SJCRH30 (cell line): ENCODE results near the gene SPATA3. TPM values are rescaled to one million over a fixed set of nuclear protein-coding genes. Genes with fewer than 3 reads are reported as not detected.

Source experiments
- DNase-seq, 2 experiments: peaks; one replicate each; pipeline ENCODE4 v3.0.0-alpha.2; 2015 to 2020
- H3K27ac ChIP-seq: fragments of 250-450 bp; sonication (Bioruptor Pico); 2 replicates; pipeline ENCODE4 v1.5.1; 2020; ENCODE audit warnings: mild to moderate bottlenecking, moderate library complexity
- H3K27me3 ChIP-seq: fragments of 250-450 bp; sonication (Bioruptor Pico); 2 replicates; pipeline ENCODE4 v1.5.1; 2020; ENCODE audit warnings: mild to moderate bottlenecking, moderate library complexity
- H3K36me3 ChIP-seq: fragments of 250-450 bp; sonication (Bioruptor Pico); 2 replicates; pipeline ENCODE4 v1.5.1; 2020; ENCODE audit warnings: mild to moderate bottlenecking, moderate library complexity
- H3K4me1 ChIP-seq: fragments of 250-450 bp; sonication (Bioruptor Pico); 2 replicates; pipeline ENCODE4 v1.5.1; 2020; ENCODE audit warnings: mild to moderate bottlenecking, moderate library complexity
- H3K4me3 ChIP-seq: fragments of 250-450 bp; sonication (Bioruptor Pico); 2 replicates; pipeline ENCODE4 v1.5.1; 2020; ENCODE audit warnings: mild to moderate bottlenecking, moderate library complexity
- H3K9me3 ChIP-seq: fragments of 250-450 bp; sonication (Bioruptor Pico); replicated peaks from 2 replicates; pipeline ENCODE4 v1.5.1; 2020; ENCODE audit warnings: mild to moderate bottlenecking, moderate library complexity
- total RNA-seq: library from RNA; depleted of rRNA; stranded (reverse); fragments of >200 nt; shearing (Covaris generic); gene quantifications from 2 replicates; pipeline ENCODE4 v1.2.3, GENCODE V29; 2014

The SPATA3 gene
- total RNA-seq, 1 experiment from 2014 or later, result not detected

- 0 out of 2 replicates have a peak, but pooled peaks cover 9% of the 10 kb centered on the region for H3K27me3 ChIP-seq
- H3K4me1 ChIP-seq, result peaks cover 5% of the 10 kb centered on the region; the same call in 1 of the 2 replicates
- no peak for DNase-seq
- H3K27ac ChIP-seq, result no peak overlapping the region
- no peak overlapping the region for H3K4me3 ChIP-seq
- no peaks in the 10 kb centered on the region for H3K9me3 ChIP-seq
- no peaks in the 10 kb centered on the region for H3K36me3 ChIP-seq
Observed at GRCh38 chr2:231036578-231037106, 40.7 kb downstream of the SPATA3 start.

GRCh38 chr2:231037202-231037730 is 41.3 kb downstream of the SPATA3 start, which contains the start of gene C2orf72:
Gene C2orf72, plus strand, starts transcription at chr2:231037523. Its CDS starts 43 bp downstream, at chr2:231037566.
- Histone ChIP-seq H3K4me1 (peaks cover 5% of the 10 kb centered on the region; the same call in 1 of the 2 replicates), H3K36me3 (no peaks in the 10 kb centered on the region), H3K27ac (no peak within 1 kb of the TSS), H3K4me3 (no peak within 1 kb of the TSS), H3K9me3 (no peaks in the 10 kb centered on the region), H3K27me3 (0 out of 2 replicates have a peak, but pooled peaks cover 9% of the 10 kb centered on the region)
- DNase-seq, result no peak

- Histone ChIP-seq H3K36me3 (no peaks in the 10 kb centered on the region), H3K4me1 (peaks cover 5% of the 10 kb centered on the region; the same call in 1 of the 2 replicates), H3K4me3 (no peak overlapping the region), H3K27me3 (0 out of 2 replicates have a peak, but pooled peaks cover 9% of the 10 kb centered on the region), H3K9me3 (no peaks in the 10 kb centered on the region), H3K27ac (no peak overlapping the region)
- no peak for DNase-seq
Observed at GRCh38 chr2:231037731-231038482, 42.0 kb downstream of the SPATA3 start.

- H3K4me3 ChIP-seq, result no peak overlapping the region
- 0 out of 2 replicates have a peak, but pooled peaks cover 9% of the 10 kb centered on the region for H3K27me3 ChIP-seq
- no peaks in the 10 kb centered on the region for H3K36me3 ChIP-seq
- peaks cover 5% of the 10 kb centered on the region; the same call in 1 of the 2 replicates for H3K4me1 ChIP-seq
- DNase-seq, result no peak
- no peak overlapping the region for H3K27ac ChIP-seq
- H3K9me3 ChIP-seq, result no peaks in the 10 kb centered on the region
Observed at GRCh38 chr2:231038483-231039293, 42.8 kb downstream of the SPATA3 start.

- no peak for DNase-seq
- no peak overlapping the region for H3K27ac ChIP-seq
- no peak overlapping the region for H3K4me3 ChIP-seq
- 0 out of 2 replicates have a peak, but pooled peaks cover 9% of the 10 kb centered on the region for H3K27me3 ChIP-seq
- H3K9me3 ChIP-seq, result no peaks in the 10 kb centered on the region
- no peaks in the 10 kb centered on the region for H3K36me3 ChIP-seq
- peaks cover 5% of the 10 kb centered on the region; the same call in 1 of the 2 replicates for H3K4me1 ChIP-seq
Observed at GRCh38 chr2:231039294-231039664, 43.4 kb downstream of the SPATA3 start.

- Histone ChIP-seq H3K9me3 (no peaks in the 10 kb centered on the region), H3K27me3 (0 out of 2 replicates have a peak, but pooled peaks cover 9% of the 10 kb centered on the region), H3K4me1 (peaks cover under 1% of the 10 kb centered on the region; the same call in 1 of the 2 replicates), H3K36me3 (no peaks in the 10 kb centered on the region), H3K4me3 (no peak overlapping the region), H3K27ac (no peak overlapping the region)
- no peak for DNase-seq
Observed at GRCh38 chr2:231039821-231040364, 44.0 kb downstream of the SPATA3 start.

- Histone ChIP-seq H3K27ac (no peak overlapping the region), H3K27me3 (0 out of 2 replicates have a peak, but pooled peaks cover 4% of the 10 kb centered on the region), H3K4me3 (no peak overlapping the region), H3K4me1 (no peaks in the 10 kb centered on the region), H3K36me3 (no peaks in the 10 kb centered on the region), H3K9me3 (no peaks in the 10 kb centered on the region)
- DNase-seq, result no peak
Observed at GRCh38 chr2:231041061-231041689, 45.3 kb downstream of the SPATA3 start.

GRCh38 chr2:231043796-231044195 is 47.9 kb downstream of the SPATA3 start:
- Histone ChIP-seq H3K27ac (no peak overlapping the region), H3K4me3 (no peak overlapping the region), H3K27me3 (peaks cover 11% of the 10 kb centered on the region; the same call in 1 of the 2 replicates), H3K36me3 (no peaks in the 10 kb centered on the region), H3K9me3 (no peaks in the 10 kb centered on the region), H3K4me1 (no peaks in the 10 kb centered on the region)
- DNase-seq, result no peak

GRCh38 chr2:231046916-231047273 is 51.0 kb downstream of the SPATA3 start:
- DNase-seq, result no peak
- H3K36me3 ChIP-seq, result no peaks in the 10 kb centered on the region
- H3K4me3 ChIP-seq, result no peak overlapping the region
- H3K4me1 ChIP-seq, result no peaks in the 10 kb centered on the region
- H3K27ac ChIP-seq, result no peak overlapping the region
- peaks cover 28% of the 10 kb centered on the region for H3K27me3 ChIP-seq
- no peaks in the 10 kb centered on the region for H3K9me3 ChIP-seq

GRCh38 chr2:231047274-231047922 is 51.5 kb downstream of the SPATA3 start:
- Histone ChIP-seq H3K4me3 (no peak overlapping the region), H3K27ac (no peak overlapping the region), H3K27me3 (peaks cover 31% of the 10 kb centered on the region), H3K9me3 (no peaks in the 10 kb centered on the region), H3K4me1 (no peaks in the 10 kb centered on the region), H3K36me3 (no peaks in the 10 kb centered on the region)
- DNase-seq, result peak in 1 of 2 experiments; percentile 58

GRCh38 chr2:231047923-231048915 is 52.3 kb downstream of the SPATA3 start:
- H3K4me1 ChIP-seq, result no peaks in the 10 kb centered on the region
- H3K36me3 ChIP-seq, result no peaks in the 10 kb centered on the region
- H3K27me3 ChIP-seq, result peaks cover 32% of the 10 kb centered on the region
- no peak overlapping the region for H3K27ac ChIP-seq
- H3K9me3 ChIP-seq, result no peaks in the 10 kb centered on the region
- H3K4me3 ChIP-seq, result no peak overlapping the region
- DNase-seq, result no peak

- Histone ChIP-seq H3K4me1 (no peaks in the 10 kb centered on the region), H3K27me3 (peaks cover 32% of the 10 kb centered on the region)
- no peak for DNase-seq
Observed at GRCh38 chr2:231049286-231050017, 53.5 kb downstream of the SPATA3 start.

More at GRCh38 chr2:231049286-231050017, 53.5 kb downstream of the SPATA3 start:
- no peaks in the 10 kb centered on the region for H3K9me3 ChIP-seq
- H3K27ac ChIP-seq, result no peak overlapping the region
- no peak overlapping the region for H3K4me3 ChIP-seq
- H3K36me3 ChIP-seq, result no peaks in the 10 kb centered on the region
